Suprapubic skin (tissue), 4 donors: ENCODE results near the gene CBFA2T3. TPM values are rescaled to one million over a fixed set of nuclear protein-coding genes. Genes with fewer than 3 reads are reported as not detected.

Experiments used
- DNase-seq, 2 donors: peaks; one replicate each; pipeline ENCODE4 v3.0.0-alpha.2; 2019; ENCODE audit warnings: low spot score in 2 of 2
- H3K27ac ChIP-seq: fragments of 200-600 bp; sonication (generic); one replicate; pipeline ENCODE4 v1.5.1; 2019
- H3K27me3 ChIP-seq: fragments of 200-600 bp; sonication (generic); one replicate; pipeline ENCODE4 v1.5.1; 2019
- H3K36me3 ChIP-seq: fragments of 200-600 bp; sonication (generic); one replicate; pipeline ENCODE4 v1.5.1; 2019
- H3K4me1 ChIP-seq: fragments of 200-600 bp; sonication (generic); one replicate; pipeline ENCODE4 v1.5.1; 2019
- H3K4me3 ChIP-seq: fragments of 200-600 bp; sonication (generic); one replicate; pipeline ENCODE4 v1.5.1; 2019; ENCODE audit warnings: mild to moderate bottlenecking
- H3K9me3 ChIP-seq: fragments of 200-600 bp; sonication (generic); one replicate; pipeline ENCODE4 v1.5.1; 2019
- CTCF ChIP-seq, 2 donors: fragments of 200-600 bp in 1 of 2; fragments of 450-650 bp in 1 of 2; sonication (generic) in 1 of 2; IDR thresholded peaks; one replicate each; pipeline ENCODE4 v1.5.1; 2016 to 2019; ENCODE audit warnings: antibody characterized with exemption in 2 of 2, mild to moderate bottlenecking in 1 of 2, moderate library complexity in 1 of 2
- EP300 ChIP-seq: sonication (generic); formaldehyde crosslinking; IDR thresholded peaks from one replicate; pipeline ENCODE4 v1.6.1; 2017; ENCODE audit warnings: antibody characterized with exemption
- POLR2A ChIP-seq, 2 donors: fragments of 450-650 bp; IDR thresholded peaks; one replicate each; pipeline ENCODE4 v1.6.1; 2017; ENCODE audit warnings: antibody characterized with exemption in 2 of 2, mild to moderate bottlenecking in 2 of 2, moderate library complexity in 2 of 2
- POLR2AphosphoS5 ChIP-seq, 3 donors: sonication (generic); formaldehyde crosslinking; IDR thresholded peaks; one replicate each; pipeline ENCODE4 v1.6.1; 2017; ENCODE audit warnings: antibody characterized with exemption in 3 of 3
- WGBS: methylation state at CpG from one replicate; pipeline ENCODE4 v1.1.5; 2018; 5-methylcytosine and 5-hydroxymethylcytosine counted together
- total RNA-seq, 4 donors: library from RNA; depleted of rRNA; stranded (reverse); fragments of >200 nt; gene quantifications; one replicate each; pipeline ENCODE4 v1.1.0, GENCODE V29; 2016

Gene CBFA2T3
- total RNA-seq, 4 donors from 2014 or later: 1.5 to 6.6 (median 2.9) TPM

GRCh38 chr16:88927010-88927409, 50.0 kb downstream of the CBFA2T3 start:
- DNase-seq: no peak
- H3K27ac ChIP-seq: no peak overlapping the region
- TF ChIP-seq POLR2AphosphoS5 (IDR thresholded peaks at IDR 0.05): no peak
- no peak for TF ChIP-seq POLR2A (IDR thresholded peaks at IDR 0.05)
- no peak for TF ChIP-seq CTCF (IDR thresholded peaks at IDR 0.05)
- no peak for TF ChIP-seq EP300
- H3K9me3 ChIP-seq: no peaks in the 10 kb centered on the region
- no peak overlapping the region for H3K4me3 ChIP-seq
- no peaks in the 10 kb centered on the region for H3K36me3 ChIP-seq
- peaks cover 16% of the 10 kb centered on the region for H3K27me3 ChIP-seq
- WGBS: 30% methylated on average over 18 of the region's 21 CpGs
- H3K4me1 ChIP-seq: peaks cover 42% of the 10 kb centered on the region

- H3K36me3 ChIP-seq: no peaks in the 10 kb centered on the region
- H3K9me3 ChIP-seq: no peaks in the 10 kb centered on the region
- TF ChIP-seq POLR2A (IDR thresholded peaks at IDR 0.05) (no peak), EP300 (no peak), CTCF (IDR thresholded peaks at IDR 0.05) (no peak), POLR2AphosphoS5 (IDR thresholded peaks at IDR 0.05) (no peak)
- no peak for DNase-seq
- no peak overlapping the region for H3K4me3 ChIP-seq
- peaks cover 47% of the 10 kb centered on the region for H3K4me1 ChIP-seq
- H3K27ac ChIP-seq: no peak overlapping the region
- H3K27me3 ChIP-seq: peaks cover 16% of the 10 kb centered on the region
- WGBS: 80% methylated on average over 2 of the region's 27 CpGs
Observed at GRCh38 chr16:88926374-88926990, 50.5 kb downstream of the CBFA2T3 start.

GRCh38 chr16:88925540-88925887, 51.5 kb downstream of the CBFA2T3 start:
- no peak overlapping the region for H3K27ac ChIP-seq
- H3K4me1 ChIP-seq: peaks cover 57% of the 10 kb centered on the region
- peaks cover 16% of the 10 kb centered on the region for H3K27me3 ChIP-seq
- WGBS: 96% methylated on average over 8 of the region's 16 CpGs
- no peaks in the 10 kb centered on the region for H3K9me3 ChIP-seq
- DNase-seq: no peak
- TF ChIP-seq POLR2A (IDR thresholded peaks at IDR 0.05): no peak
- no peak for TF ChIP-seq CTCF (IDR thresholded peaks at IDR 0.05)
- no peak for TF ChIP-seq POLR2AphosphoS5 (IDR thresholded peaks at IDR 0.05)
- TF ChIP-seq EP300: no peak
- no peaks in the 10 kb centered on the region for H3K36me3 ChIP-seq
- no peak overlapping the region for H3K4me3 ChIP-seq

GRCh38 chr16:88924834-88925539, 52.0 kb downstream of the CBFA2T3 start:
- no peak overlapping the region for H3K27ac ChIP-seq

More at GRCh38 chr16:88924834-88925539, 52.0 kb downstream of the CBFA2T3 start:
- no peaks in the 10 kb centered on the region for H3K9me3 ChIP-seq
- no peak overlapping the region for H3K4me3 ChIP-seq
- no peaks in the 10 kb centered on the region for H3K36me3 ChIP-seq
- H3K27me3 ChIP-seq: peaks cover 16% of the 10 kb centered on the region
- no peak for DNase-seq
- H3K4me1 ChIP-seq: peaks cover 62% of the 10 kb centered on the region
- 30% methylated on average over 14 of the region's 30 CpGs for WGBS
- TF ChIP-seq POLR2A (IDR thresholded peaks at IDR 0.05) (no peak), EP300 (no peak), POLR2AphosphoS5 (IDR thresholded peaks at IDR 0.05) (no peak), CTCF (IDR thresholded peaks at IDR 0.05) (peak in 1 of 2 donors; percentile 27)
